Sigmoid colon (tissue), 4 donors: Measurements from ENCODE around the gene CRACR2B.

Source experiments
- EP300 ChIP-seq, 4 donors: sonication (generic); formaldehyde crosslinking; IDR thresholded peaks; one replicate each; pipeline ENCODE4 v1.6.1; 2017; ENCODE audit warnings: antibody characterized with exemption in 4 of 4
- POLR2AphosphoS5 ChIP-seq, 4 donors: sonication (generic); formaldehyde crosslinking; IDR thresholded peaks; one replicate each; pipeline ENCODE4 v1.6.1; 2017; ENCODE audit warnings: antibody characterized with exemption in 4 of 4
- TF ChIP-seq, protein P1 (sequence below), 4 experiments: fragments of 450-650 bp in 3 of 4; fragments of 200-600 bp in 1 of 4; IDR thresholded peaks; one replicate each; pipeline ENCODE4 v1.5.1; 2016 to 2019; ENCODE audit warnings: antibody characterized with exemption in 4 of 4, mild to moderate bottlenecking in 3 of 4, moderate library complexity in 2 of 4

DNA sequence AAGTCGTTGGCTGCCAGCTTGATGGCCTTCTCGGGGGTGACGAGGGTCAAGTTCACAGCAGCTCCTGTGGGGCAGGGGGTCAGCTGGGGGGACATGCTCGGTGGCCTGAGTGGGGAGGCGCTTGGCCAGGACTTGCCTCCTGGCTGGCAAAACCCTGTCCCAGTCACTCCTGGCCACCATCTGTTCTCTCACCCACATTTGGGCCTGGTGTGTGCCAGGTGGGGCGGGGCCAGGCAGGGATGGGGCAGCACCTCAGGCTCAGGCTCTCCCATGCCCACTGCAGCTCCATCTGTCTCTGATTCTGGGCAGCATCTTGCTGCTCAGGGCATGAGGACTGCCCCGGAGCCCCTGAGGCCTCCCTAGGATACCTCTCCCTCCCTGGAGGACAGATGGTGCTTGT, 34.2 kb upstream of the CRACR2B start:
- TF ChIP-seq, protein P1, sequence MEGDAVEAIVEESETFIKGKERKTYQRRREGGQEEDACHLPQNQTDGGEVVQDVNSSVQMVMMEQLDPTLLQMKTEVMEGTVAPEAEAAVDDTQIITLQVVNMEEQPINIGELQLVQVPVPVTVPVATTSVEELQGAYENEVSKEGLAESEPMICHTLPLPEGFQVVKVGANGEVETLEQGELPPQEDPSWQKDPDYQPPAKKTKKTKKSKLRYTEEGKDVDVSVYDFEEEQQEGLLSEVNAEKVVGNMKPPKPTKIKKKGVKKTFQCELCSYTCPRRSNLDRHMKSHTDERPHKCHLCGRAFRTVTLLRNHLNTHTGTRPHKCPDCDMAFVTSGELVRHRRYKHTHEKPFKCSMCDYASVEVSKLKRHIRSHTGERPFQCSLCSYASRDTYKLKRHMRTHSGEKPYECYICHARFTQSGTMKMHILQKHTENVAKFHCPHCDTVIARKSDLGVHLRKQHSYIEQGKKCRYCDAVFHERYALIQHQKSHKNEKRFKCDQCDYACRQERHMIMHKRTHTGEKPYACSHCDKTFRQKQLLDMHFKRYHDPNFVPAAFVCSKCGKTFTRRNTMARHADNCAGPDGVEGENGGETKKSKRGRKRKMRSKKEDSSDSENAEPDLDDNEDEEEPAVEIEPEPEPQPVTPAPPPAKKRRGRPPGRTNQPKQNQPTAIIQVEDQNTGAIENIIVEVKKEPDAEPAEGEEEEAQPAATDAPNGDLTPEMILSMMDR (IDR thresholded peaks at IDR 0.05): no peak
- TF ChIP-seq EP300 (IDR thresholded peaks at IDR 0.05): no peak
- TF ChIP-seq POLR2AphosphoS5 (IDR thresholded peaks at IDR 0.05): no peak
